Middle frontal gyrus (tissue), 1 donor: Measurements from ENCODE around the gene LDLRAD4.
"Not testable (repeated sequence)": the region's sequence is repeated elsewhere in the genome, so short reads cannot be mapped to it uniquely, and the experiment has no call there.

Source experiments
- DNase-seq: peaks from one replicate; pipeline ENCODE4 v3.0.0-alpha.2; 2015; ENCODE audit warnings: low spot score; ENCODE audit errors: extremely low spot score

LDLRAD4 gene

DNA sequence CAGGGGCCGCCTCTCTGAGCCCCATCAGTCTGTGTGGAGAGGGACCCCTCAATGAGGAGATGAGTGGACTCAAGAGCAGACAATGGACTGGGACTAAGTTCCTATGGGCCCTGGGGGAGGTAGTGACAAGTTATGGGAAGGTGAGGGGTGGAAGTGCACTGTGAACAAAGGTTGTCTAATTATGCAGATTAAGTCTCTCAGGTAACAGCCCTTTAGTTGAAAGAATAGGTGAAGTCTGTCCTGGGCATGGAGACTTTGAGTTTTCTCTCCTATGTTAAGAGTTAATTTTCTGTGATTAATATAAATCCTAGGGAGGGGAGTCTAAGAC lies 264.0 kb downstream of the LDLRAD4 start:
- no peak for DNase-seq

- no peak for DNase-seq
Observed at GRCh38 chr18:13483316-13484270, 265.0 kb downstream of the LDLRAD4 start.

GRCh38 chr18:13485182-13485581 lies 266.6 kb downstream of the LDLRAD4 start:
- DNase-seq: no peak

DNA sequence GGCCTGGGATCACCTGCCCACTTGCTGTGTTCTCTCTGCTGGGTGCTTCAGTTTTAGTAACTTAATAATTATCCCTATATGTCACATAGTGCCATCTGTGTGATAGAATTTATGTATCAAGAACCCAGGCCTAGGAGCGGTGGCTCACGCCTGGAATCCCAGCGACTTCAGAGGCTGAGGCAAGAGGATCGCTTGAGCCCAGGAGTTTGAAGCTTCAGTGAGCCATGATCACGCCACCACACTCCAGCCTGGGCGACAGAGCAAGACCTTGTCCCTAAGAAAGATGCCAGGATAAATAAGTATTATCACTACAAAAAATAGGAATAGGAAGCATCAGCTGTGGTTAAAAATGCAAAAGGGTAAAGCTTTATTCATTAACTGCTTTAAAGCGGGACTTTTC lies 267.0 kb downstream of the LDLRAD4 start:
- DNase-seq: no peak

DNA sequence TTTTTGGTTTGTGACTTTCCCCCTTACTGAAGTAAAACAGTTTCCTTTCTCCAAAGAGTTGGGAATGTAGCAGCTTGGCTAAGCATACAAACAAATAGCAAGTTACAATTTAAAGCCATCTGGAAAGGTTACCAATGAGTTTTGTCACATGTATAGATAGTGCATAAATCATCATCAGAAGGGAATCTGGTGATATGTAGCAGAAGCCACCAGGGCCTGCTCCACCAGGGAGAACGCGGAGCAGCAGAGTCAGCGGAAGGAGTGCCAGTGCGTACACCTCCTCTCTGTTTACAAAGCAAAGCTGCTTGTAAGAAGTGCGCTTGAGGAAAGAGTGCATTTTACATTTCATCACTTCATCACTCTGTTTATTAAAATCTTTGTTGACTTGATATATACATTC lies 267.7 kb downstream of the LDLRAD4 start:
- DNase-seq: no peak

- DNase-seq: no peak
Observed at GRCh38 chr18:13486686-13487085, 268.1 kb downstream of the LDLRAD4 start.

GRCh38 chr18:13487237-13487636 lies 268.7 kb downstream of the LDLRAD4 start:
- no peak for DNase-seq

- DNase-seq: no peak
Observed at GRCh38 chr18:13488281-13488929, 269.8 kb downstream of the LDLRAD4 start.

- DNase-seq: not testable (repeated sequence)
Observed at GRCh38 chr18:13489303-13489702, 270.7 kb downstream of the LDLRAD4 start.

- no peak for DNase-seq
Observed at GRCh38 chr18:13491138-13491537, 272.6 kb downstream of the LDLRAD4 start.

GRCh38 chr18:13492314-13492713 lies 273.8 kb downstream of the LDLRAD4 start:
- DNase-seq: no peak

DNA sequence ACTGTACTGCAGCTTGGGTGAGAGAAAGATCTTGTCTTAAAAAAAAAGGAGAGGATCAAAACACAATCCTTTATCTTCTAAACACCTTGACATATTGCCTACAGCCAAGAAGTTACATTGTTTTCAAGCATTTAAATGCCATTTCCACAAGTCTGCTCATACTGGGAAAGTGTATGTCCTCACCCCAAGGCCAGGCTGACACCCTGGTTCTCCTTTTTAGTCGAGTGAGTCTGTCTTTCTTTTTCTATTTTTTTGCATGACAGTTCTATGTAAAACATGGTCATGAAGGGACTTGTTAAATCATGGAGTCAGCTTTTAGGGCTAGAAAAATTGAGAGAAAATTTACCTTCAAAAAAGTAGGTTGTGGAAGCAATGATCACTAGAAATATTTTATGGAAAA lies 274.5 kb downstream of the LDLRAD4 start:
- no peak for DNase-seq

- DNase-seq: no peak
Observed at GRCh38 chr18:13493725-13494124, 275.2 kb downstream of the LDLRAD4 start.

- DNase-seq: no peak
Observed at GRCh38 chr18:13494871-13495445, 276.4 kb downstream of the LDLRAD4 start.

- no peak for DNase-seq
Observed at GRCh38 chr18:13495961-13496360, 277.4 kb downstream of the LDLRAD4 start.

- DNase-seq: no peak
Observed at GRCh38 chr18:13496691-13497281, 278.2 kb downstream of the LDLRAD4 start.

GRCh38 chr18:13499803-13500202 lies 281.2 kb downstream of the LDLRAD4 start:
- no peak for DNase-seq

- DNase-seq: no peak
Observed at GRCh38 chr18:13500227-13500865, 281.8 kb downstream of the LDLRAD4 start.

- no peak for DNase-seq
Observed at GRCh38 chr18:13500869-13501542, 282.4 kb downstream of the LDLRAD4 start.

DNA sequence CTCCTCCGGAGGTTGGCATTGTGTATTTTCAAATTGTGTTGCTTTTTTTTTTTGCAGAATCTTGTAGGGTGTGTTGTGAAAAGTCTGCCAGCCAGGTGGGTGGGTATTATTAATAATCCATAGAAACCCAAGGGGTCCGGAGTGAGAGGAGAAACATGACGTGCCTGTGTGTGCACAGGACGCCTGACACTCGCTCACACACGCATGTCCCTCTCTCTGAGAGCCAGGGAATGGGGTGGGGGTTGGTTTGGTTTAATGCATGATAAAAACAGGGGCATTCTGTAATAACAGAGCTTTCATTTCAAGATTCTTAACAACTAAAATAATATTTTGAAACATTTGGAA lies 283.0 kb downstream of the LDLRAD4 start:
- DNase-seq: no peak

- no peak for DNase-seq
Observed at GRCh38 chr18:13501891-13502290, 283.3 kb downstream of the LDLRAD4 start.
